ENCODE data around the gene SHLD2.
"Not testable (repeated sequence)": the region's sequence is repeated elsewhere in the genome, so short reads cannot be mapped to it uniquely, and the experiment has no call there.

Gene SHLD2

DNA sequence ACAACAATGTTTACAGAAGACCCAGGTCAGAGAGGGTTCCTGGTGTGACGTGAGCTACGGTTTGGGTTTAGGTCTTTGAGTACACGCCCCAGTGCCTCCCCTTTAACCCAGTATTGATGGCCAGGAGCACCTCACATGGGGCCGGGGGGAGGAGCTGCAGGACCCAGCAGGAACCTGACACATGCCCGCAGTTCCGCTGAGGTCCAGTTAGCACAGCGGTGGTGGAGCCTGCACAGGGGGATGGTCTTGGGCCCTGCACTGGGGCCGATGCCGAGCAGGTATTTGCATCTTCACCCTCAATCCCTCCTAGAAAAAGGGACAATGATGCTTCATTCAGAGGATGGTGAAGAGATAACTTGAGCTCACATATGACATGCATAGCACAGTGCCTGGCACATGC lies 134.2 kb downstream of the SHLD2 start:
- ATAC-seq, result not testable (repeated sequence)

DNA sequence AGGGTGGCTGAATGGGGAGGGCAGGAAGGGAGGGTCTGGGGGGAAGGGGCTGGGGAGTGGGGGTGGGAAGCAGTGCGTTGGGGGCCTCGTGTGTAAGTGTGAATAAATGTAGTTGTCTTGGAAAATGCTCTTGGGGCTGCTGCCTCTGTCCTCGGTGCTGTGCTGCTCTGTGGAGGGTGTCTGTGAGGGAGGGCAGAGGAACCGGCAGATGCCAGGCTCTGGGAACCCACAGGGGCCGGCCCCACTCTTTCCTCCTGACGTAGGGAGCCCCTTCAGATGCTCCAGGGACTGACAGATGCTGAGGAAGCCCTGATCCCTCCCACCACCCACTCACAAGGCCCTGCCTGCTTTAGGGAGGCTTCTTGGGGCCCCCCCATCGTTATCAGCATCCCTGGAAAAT lies 139.8 kb downstream of the SHLD2 start:
- ATAC-seq, result not testable (repeated sequence)

DNA sequence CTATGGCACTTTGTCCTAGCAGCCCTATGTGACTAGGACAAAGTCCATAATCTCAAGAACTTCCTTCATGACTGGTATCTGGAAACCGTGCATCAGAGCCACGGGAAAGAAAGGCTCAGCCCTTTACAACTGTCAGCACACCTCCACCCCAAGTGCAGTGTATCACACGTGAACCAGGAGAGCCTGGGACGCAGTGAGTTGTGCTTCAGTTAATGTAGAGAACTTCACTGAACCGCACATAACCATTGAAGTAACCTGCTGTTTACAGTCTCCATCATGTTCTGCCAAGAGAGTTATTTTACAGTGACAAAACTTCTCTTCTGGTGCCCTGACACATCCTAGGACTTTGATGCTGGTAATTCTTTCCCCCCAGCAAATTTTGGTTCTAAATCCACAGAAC lies 142.2 kb downstream of the SHLD2 start:
- not testable (repeated sequence) for ATAC-seq

DNA sequence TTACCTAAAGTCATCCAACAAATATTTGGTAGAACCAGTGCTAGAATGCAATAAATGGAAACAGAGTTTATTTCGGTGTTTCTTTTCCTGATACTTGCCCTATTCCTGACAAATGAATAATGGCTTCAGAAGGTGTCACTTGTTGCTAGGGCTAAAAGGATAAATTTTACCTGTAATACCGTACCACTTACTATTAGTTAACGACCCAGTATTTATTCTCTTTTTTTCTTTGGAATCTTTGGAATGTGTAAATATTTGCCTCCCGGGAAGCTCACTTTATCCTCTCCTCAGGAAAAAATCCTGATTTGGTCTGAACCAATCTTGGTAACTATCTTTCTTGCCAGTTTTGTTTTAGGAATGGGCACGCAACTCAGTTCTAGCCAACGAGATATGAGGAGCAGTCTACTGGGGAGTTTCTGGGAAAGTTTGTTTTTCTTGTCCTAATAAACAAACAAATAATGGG lies 144.4 kb downstream of the SHLD2 start:
- peak; percentile 28; the same call in 1 of the 3 replicates for ATAC-seq

All from SK-N-SH treated with all-trans-retinoic acid at 6 μM for 48 hours (cell line).